KMS-11 (cell line): ENCODE measurements around the gene GRID2.

Experiments
- H2AFZ ChIP-seq: fragments of 200-600 bp; sonication (generic); 2 replicates; pipeline ENCODE4 v1.6.1; 2016; ENCODE audit warnings: antibody characterized with exemption, mixed run types, low read depth
- H3K27ac ChIP-seq: fragments of 200-600 bp; sonication (generic); 2 replicates; pipeline ENCODE4 v1.6.1; 2016; ENCODE audit warnings: mild to moderate bottlenecking, mixed run types
- H3K27me3 ChIP-seq: fragments of 200-600 bp; sonication (generic); 2 replicates; pipeline ENCODE4 v1.6.1; 2017; ENCODE audit warnings: mild to moderate bottlenecking, low read depth, mixed run types, moderate library complexity; ENCODE audit not compliant: insufficient read depth
- H3K36me3 ChIP-seq: fragments of 200-600 bp; sonication (generic); 2 replicates; pipeline ENCODE4 v1.6.1; 2017; ENCODE audit warnings: mild to moderate bottlenecking, mixed run types; ENCODE audit not compliant: insufficient read depth
- H3K4me1 ChIP-seq: fragments of 200-600 bp; sonication (generic); 2 replicates; pipeline ENCODE4 v1.6.1; 2016; ENCODE audit warnings: mild to moderate bottlenecking, low read depth, mixed run types; ENCODE audit not compliant: poor library complexity, severe bottlenecking
- H3K4me2 ChIP-seq: fragments of 200-600 bp; sonication (generic); 2 replicates; pipeline ENCODE4 v1.7.0; 2016; ENCODE audit warnings: mild to moderate bottlenecking, mixed run types
- H3K4me3 ChIP-seq: fragments of 200-600 bp; sonication (generic); IDR thresholded peaks from 2 replicates; pipeline ENCODE4 v1.6.1; 2017; ENCODE audit warnings: low read depth, low read length, mixed read lengths; ENCODE audit not compliant: insufficient read depth
- H3K79me2 ChIP-seq: fragments of 200-600 bp; sonication (generic); 2 replicates; pipeline ENCODE4 v1.6.1; 2016; ENCODE audit warnings: low read depth, mixed run types; ENCODE audit not compliant: insufficient read depth
- H3K9ac ChIP-seq: fragments of 200-600 bp; sonication (generic); 2 replicates; pipeline ENCODE4 v1.6.1; 2016; ENCODE audit warnings: mild to moderate bottlenecking, mixed run types
- H4K20me1 ChIP-seq: fragments of 200-600 bp; sonication (generic); 2 replicates; pipeline ENCODE4 v1.6.1; 2016; ENCODE audit warnings: mild to moderate bottlenecking, mixed run types; ENCODE audit not compliant: insufficient read depth
- TF ChIP-seq, protein P1 (sequence below): fragments of 200-600 bp; sonication (generic); conservative IDR thresholded peaks from 2 replicates; pipeline ENCODE4 v1.6.1; 2017; ENCODE audit warnings: low read depth, mild to moderate bottlenecking, antibody characterized with exemption, low read length, moderate library complexity, mixed read lengths

The GRID2 gene

DNA sequence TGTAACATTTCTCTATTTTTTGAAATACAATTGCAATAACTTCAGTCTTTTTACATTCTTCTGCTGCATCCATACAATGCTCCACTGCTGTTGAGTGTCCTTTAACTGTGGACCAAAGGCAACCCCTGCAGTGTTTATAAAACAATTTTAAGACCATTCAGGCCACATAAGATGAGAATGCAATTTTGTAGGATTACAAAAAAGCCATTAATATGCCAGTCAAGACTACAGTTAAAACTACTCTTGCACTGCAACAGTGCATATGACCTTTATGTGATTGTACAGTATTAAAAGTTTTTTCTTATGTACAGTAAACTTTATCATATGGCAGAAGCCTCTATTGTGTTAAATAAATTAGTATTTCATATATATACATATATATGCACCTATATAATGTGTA, 1469.1 kb downstream of the GRID2 start:
- Histone ChIP-seq H4K20me1 (no peaks in the 10 kb centered on the region), H3K4me1 (no peaks in the 10 kb centered on the region), H2AFZ (no peak overlapping the region), H3K27ac (no peak overlapping the region), H3K4me3 (no peak overlapping the region), H3K4me2 (no peak overlapping the region), H3K79me2 (no peaks in the 10 kb centered on the region), H3K27me3 (no peaks in the 10 kb centered on the region), H3K36me3 (no peaks in the 10 kb centered on the region), H3K9ac (no peak overlapping the region)
- TF ChIP-seq, protein P1, sequence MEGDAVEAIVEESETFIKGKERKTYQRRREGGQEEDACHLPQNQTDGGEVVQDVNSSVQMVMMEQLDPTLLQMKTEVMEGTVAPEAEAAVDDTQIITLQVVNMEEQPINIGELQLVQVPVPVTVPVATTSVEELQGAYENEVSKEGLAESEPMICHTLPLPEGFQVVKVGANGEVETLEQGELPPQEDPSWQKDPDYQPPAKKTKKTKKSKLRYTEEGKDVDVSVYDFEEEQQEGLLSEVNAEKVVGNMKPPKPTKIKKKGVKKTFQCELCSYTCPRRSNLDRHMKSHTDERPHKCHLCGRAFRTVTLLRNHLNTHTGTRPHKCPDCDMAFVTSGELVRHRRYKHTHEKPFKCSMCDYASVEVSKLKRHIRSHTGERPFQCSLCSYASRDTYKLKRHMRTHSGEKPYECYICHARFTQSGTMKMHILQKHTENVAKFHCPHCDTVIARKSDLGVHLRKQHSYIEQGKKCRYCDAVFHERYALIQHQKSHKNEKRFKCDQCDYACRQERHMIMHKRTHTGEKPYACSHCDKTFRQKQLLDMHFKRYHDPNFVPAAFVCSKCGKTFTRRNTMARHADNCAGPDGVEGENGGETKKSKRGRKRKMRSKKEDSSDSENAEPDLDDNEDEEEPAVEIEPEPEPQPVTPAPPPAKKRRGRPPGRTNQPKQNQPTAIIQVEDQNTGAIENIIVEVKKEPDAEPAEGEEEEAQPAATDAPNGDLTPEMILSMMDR: no peak

DNA sequence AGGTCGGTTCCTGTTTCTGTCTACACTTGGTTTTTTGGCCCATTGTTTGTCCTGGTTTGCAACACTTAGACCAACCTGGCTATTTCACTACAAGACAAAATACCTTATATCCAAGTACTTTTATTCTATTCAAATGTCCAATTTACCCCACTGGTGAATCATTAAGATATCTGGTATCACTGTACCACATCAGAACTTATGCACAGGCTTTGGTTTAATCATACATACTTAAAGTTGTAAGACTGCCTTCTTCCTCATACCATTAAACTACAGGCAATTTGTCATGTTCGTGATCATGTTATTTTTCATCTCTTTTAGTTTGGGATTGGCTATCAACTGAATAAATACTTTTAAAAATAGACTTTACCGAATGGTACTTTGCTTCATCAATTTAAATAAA, 1471.8 kb downstream of the GRID2 start:
- Histone ChIP-seq H3K79me2 (no peaks in the 10 kb centered on the region), H3K36me3 (no peaks in the 10 kb centered on the region), H3K27ac (no peak overlapping the region), H4K20me1 (no peaks in the 10 kb centered on the region), H3K4me2 (no peak overlapping the region), H3K27me3 (no peaks in the 10 kb centered on the region), H3K4me1 (no peaks in the 10 kb centered on the region), H3K9ac (no peak overlapping the region), H2AFZ (no peak overlapping the region), H3K4me3 (no peak overlapping the region)
- TF ChIP-seq, protein P1: no peak

DNA sequence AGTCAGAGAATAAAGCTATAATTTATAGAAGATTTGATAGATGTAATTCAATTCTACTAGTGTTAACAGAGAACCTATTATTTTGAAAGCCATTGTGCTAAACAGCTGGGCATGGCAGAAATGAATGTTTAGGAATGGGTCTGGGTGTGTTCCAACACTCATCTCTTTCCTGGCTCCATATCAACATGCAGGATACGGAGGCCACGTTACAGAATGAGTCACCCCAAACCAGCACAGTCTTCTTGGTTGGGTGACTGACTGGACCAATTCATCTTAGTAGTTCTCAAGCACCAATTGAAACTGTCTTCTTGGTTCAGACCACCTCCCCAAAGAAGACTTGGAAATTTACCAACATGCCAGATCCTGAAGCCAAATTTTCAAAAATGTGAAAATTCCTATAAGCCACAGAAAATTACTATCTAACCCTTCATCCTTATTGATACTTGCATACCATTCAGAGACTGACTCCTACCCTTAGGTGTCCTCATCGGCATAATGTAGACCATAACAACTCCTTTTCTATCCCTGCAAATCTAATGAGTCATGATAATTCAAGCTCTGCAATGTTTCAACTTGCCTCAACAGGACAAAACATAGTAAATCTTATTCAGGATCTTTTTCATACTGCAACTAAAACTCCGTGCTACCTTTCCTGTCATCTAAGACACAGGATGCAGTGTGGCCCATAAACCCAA, 1472.8 kb downstream of the GRID2 start:
- Histone ChIP-seq H3K4me3 (no peak overlapping the region), H3K36me3 (no peaks in the 10 kb centered on the region), H3K4me2 (no peak overlapping the region), H3K4me1 (no peaks in the 10 kb centered on the region), H2AFZ (no peak overlapping the region), H3K27ac (no peak overlapping the region), H3K79me2 (no peaks in the 10 kb centered on the region), H3K27me3 (no peaks in the 10 kb centered on the region), H3K9ac (no peak overlapping the region), H4K20me1 (no peaks in the 10 kb centered on the region)
- TF ChIP-seq, protein P1: no peak

DNA sequence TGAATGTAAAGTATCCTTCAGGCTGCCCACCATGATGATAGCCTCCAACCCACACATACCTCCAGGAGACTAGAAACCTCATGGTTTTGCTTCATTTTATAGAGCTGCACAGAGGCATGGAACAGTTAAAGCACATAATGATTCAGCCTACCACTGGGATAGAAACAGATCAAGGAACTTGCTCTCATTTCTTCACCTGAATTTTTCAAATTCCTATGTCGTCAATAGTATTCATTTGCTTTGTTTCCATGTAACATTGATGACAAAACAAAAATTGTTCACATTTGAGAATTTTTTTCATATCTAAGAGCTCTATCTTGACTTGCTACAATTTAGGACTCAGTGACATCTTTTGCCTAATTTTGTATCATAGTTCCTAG, 1473.3 kb downstream of the GRID2 start:
- H3K79me2 ChIP-seq: no peaks in the 10 kb centered on the region
- H3K9ac ChIP-seq: no peak overlapping the region
- no peaks in the 10 kb centered on the region for H4K20me1 ChIP-seq
- H3K4me1 ChIP-seq: no peaks in the 10 kb centered on the region
- no peak overlapping the region for H3K4me2 ChIP-seq
- no peak overlapping the region for H3K27ac ChIP-seq
- H3K36me3 ChIP-seq: no peaks in the 10 kb centered on the region
- H3K27me3 ChIP-seq: no peaks in the 10 kb centered on the region
- H3K4me3 ChIP-seq: no peak overlapping the region
- H2AFZ ChIP-seq: no peak overlapping the region
- TF ChIP-seq, protein P1: no peak
